Measurements from ENCODE around the gene INTS1. TPM values are rescaled to one million over a fixed set of nuclear protein-coding genes. Genes with fewer than 3 reads are reported as not detected.

INTS1 gene
- total RNA-seq, 1 donor from 2014 or later = 21.1 TPM

- DNase-seq = no peak
These were observed 16.7 kb downstream of the INTS1 start for GRCh38 chr7:1487466-1487865.

GRCh38 chr7:1486571-1486970 lies 17.6 kb downstream of the INTS1 start:
- DNase-seq = no peak

GRCh38 chr7:1485156-1485555 lies 19.0 kb downstream of the INTS1 start:
- no peak for DNase-seq

GRCh38 chr7:1484569-1484968 lies 19.6 kb downstream of the INTS1 start:
- DNase-seq = no peak

GRCh38 chr7:1483536-1484505 lies 20.4 kb downstream of the INTS1 start:
- no peak for DNase-seq

- no peak for DNase-seq
These were observed 21.1 kb downstream of the INTS1 start for GRCh38 chr7:1483079-1483478.

GRCh38 chr7:1481300-1481699 lies 22.9 kb downstream of the INTS1 start:
- no peak for DNase-seq

- DNase-seq = no peak
These were observed 23.5 kb downstream of the INTS1 start for GRCh38 chr7:1480670-1481069.

- no peak for DNase-seq
These were observed 24.9 kb downstream of the INTS1 start for GRCh38 chr7:1479287-1479686.

GRCh38 chr7:1478480-1478879 lies 25.7 kb downstream of the INTS1 start:
- no peak for DNase-seq

GRCh38 chr7:1476859-1477258 lies 27.3 kb downstream of the INTS1 start:
- DNase-seq = no peak

- DNase-seq = no peak
These were observed 28.2 kb downstream of the INTS1 start for GRCh38 chr7:1475991-1476390.

- no peak for DNase-seq
These were observed 28.8 kb downstream of the INTS1 start for GRCh38 chr7:1475393-1475792.

GRCh38 chr7:1474736-1475135 lies 29.5 kb downstream of the INTS1 start:
- no peak for DNase-seq

GRCh38 chr7:1473864-1474512 lies 30.2 kb downstream of the INTS1 start:
- DNase-seq = peak; percentile 42

- no peak for DNase-seq
These were observed 33.3 kb downstream of the INTS1 start for GRCh38 chr7:1470901-1471300.

GRCh38 chr7:1468643-1469298 lies 35.4 kb downstream of the INTS1 start:
- DNase-seq = no peak

GRCh38 chr7:1468203-1468602 lies 36.0 kb downstream of the INTS1 start:
- no peak for DNase-seq

- DNase-seq = peak; percentile 41
These were observed 37.5 kb downstream of the INTS1 start for GRCh38 chr7:1466524-1467271.

GRCh38 chr7:1464694-1465093 lies 39.5 kb downstream of the INTS1 start:
- no peak for DNase-seq

- peak; percentile 19 for DNase-seq
These were observed 40.4 kb downstream of the INTS1 start for GRCh38 chr7:1463676-1464223.

Measured in skin of body (tissue), 2 donors.